ENCODE measurements around the gene MGST2. TPM values are rescaled to one million over a fixed set of nuclear protein-coding genes. Genes with fewer than 3 reads are reported as not detected.
A peak's percentile ranks its signal among the peaks of the same experiment; 100 is the strongest.

The MGST2 gene
- total and polyA plus RNA-seq, 4 donors = 51.7 to 171 (median 60.1) TPM

DNA sequence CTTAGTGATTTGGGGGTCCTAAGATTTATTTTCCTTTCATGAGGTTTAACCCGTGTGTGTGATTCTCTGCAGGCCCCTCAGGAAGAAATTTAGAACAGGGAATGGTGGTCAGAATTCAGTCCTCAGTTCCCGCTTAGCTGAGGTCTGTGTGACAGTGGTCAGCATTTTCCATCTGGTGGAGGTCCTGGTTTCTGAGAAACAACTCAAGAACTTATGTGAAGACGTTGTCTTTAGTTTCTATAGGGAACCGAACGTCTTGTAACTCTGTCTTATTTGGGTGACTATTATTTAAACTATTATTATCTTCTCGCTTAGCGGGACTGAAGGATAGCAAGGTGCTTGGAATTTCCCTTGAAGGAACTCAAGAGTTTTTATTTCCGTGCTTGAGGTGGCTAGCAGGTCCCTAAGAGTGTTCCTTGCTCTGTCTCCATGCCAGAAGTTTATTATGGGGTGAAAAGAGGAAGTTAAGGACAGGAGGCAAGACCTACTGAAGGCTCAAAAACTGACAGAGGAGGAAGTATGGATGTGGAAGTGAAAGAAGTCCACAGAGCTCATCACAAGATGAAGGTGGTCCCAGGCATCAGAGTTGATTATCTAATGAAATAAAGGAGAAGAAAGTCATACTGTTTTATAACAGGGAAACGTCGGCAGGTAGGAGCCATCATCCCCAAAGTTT lies 9.4 kb downstream of the MGST2 start:
- peak; percentile 54 for ATAC-seq (ENCODE audit: insufficient read depth, low FRiP score)
- no peaks in the 10 kb centered on the region for H3K27me3 ChIP-seq (ENCODE audit: control insufficient read depth in 3 of 3, insufficient read depth in 3 of 3, low read length in 2 of 3)
- H3K9ac ChIP-seq (ENCODE audit: insufficient read depth in 1 of 2, low read length in 2 of 2) = no peak overlapping the region
- 58 to 69% methylated on average over 10 of the region's 10 CpGs for WGBS, 2 donors
- peak overlapping the region; percentile 26 to 52 for H3K27ac ChIP-seq (ENCODE audit: low read depth in 1 of 2, low read length in 1 of 2)
- H3K36me3 ChIP-seq (ENCODE audit: control insufficient read depth in 4 of 4, insufficient read depth in 4 of 4, low read length in 4 of 4) = peaks cover 5 to 22% (median 9%) of the 10 kb centered on the region in 4 donors
- DNase-seq = no peak
- H3K4me3 ChIP-seq = no peak overlapping the region
- peaks cover 0 to 10% (median 0%) of the 10 kb centered on the region in 5 donors for H3K4me1 ChIP-seq (ENCODE audit: control insufficient read depth in 5 of 5, insufficient read depth in 5 of 5, low read length in 5 of 5)
- TF ChIP-seq, protein P1, sequence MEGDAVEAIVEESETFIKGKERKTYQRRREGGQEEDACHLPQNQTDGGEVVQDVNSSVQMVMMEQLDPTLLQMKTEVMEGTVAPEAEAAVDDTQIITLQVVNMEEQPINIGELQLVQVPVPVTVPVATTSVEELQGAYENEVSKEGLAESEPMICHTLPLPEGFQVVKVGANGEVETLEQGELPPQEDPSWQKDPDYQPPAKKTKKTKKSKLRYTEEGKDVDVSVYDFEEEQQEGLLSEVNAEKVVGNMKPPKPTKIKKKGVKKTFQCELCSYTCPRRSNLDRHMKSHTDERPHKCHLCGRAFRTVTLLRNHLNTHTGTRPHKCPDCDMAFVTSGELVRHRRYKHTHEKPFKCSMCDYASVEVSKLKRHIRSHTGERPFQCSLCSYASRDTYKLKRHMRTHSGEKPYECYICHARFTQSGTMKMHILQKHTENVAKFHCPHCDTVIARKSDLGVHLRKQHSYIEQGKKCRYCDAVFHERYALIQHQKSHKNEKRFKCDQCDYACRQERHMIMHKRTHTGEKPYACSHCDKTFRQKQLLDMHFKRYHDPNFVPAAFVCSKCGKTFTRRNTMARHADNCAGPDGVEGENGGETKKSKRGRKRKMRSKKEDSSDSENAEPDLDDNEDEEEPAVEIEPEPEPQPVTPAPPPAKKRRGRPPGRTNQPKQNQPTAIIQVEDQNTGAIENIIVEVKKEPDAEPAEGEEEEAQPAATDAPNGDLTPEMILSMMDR (IDR thresholded peaks at IDR 0.05; ENCODE audit: control extremely low read depth, extremely low read depth) = no peak
- no peaks in the 10 kb centered on the region for H3K9me3 ChIP-seq (ENCODE audit: control insufficient read depth in 4 of 4, insufficient read depth in 3 of 4, low read length in 3 of 4)

DNA sequence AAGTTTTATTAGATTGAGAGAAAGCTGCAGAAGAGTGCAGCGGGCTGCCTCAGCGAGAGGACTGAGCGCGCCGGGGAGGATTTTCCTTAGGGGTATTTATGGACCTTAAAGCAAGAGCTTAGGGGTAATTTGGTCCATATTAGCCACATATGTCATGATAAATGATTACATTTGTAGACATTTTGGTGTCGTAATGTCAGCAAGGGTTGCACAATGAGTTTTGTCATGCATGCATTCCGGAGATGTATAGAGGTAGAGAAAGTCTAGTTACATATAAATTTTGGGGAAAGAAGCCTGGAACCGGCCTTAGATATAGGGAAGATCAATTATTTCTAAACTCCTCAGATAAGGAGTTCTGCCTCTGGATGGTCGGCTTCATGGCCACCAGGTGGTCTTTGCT lies 10.0 kb downstream of the MGST2 start:
- no peaks in the 10 kb centered on the region for H3K27me3 ChIP-seq (ENCODE audit: control insufficient read depth in 3 of 3, insufficient read depth in 3 of 3, low read length in 2 of 3)
- ATAC-seq (ENCODE audit: insufficient read depth, low FRiP score) (no peak), DNase-seq (no peak)
- 74 to 85% methylated on average over 9 of the region's 9 CpGs for WGBS, 2 donors
- peaks cover 5 to 22% (median 9%) of the 10 kb centered on the region in 4 donors for H3K36me3 ChIP-seq (ENCODE audit: control insufficient read depth in 4 of 4, insufficient read depth in 4 of 4, low read length in 4 of 4)
- TF ChIP-seq, protein P1 (IDR thresholded peaks at IDR 0.05; ENCODE audit: control extremely low read depth, extremely low read depth) = no peak
- H3K27ac ChIP-seq (ENCODE audit: low read depth in 1 of 2, low read length in 1 of 2) = no peak overlapping the region
- no peaks in the 10 kb centered on the region for H3K9me3 ChIP-seq (ENCODE audit: control insufficient read depth in 4 of 4, insufficient read depth in 3 of 4, low read length in 3 of 4)
- no peak overlapping the region for H3K4me3 ChIP-seq
- H3K9ac ChIP-seq (ENCODE audit: insufficient read depth in 1 of 2, low read length in 2 of 2) = no peak overlapping the region
- peaks cover 0 to 9% (median 0%) of the 10 kb centered on the region in 5 donors for H3K4me1 ChIP-seq (ENCODE audit: control insufficient read depth in 5 of 5, insufficient read depth in 5 of 5, low read length in 5 of 5)

DNA sequence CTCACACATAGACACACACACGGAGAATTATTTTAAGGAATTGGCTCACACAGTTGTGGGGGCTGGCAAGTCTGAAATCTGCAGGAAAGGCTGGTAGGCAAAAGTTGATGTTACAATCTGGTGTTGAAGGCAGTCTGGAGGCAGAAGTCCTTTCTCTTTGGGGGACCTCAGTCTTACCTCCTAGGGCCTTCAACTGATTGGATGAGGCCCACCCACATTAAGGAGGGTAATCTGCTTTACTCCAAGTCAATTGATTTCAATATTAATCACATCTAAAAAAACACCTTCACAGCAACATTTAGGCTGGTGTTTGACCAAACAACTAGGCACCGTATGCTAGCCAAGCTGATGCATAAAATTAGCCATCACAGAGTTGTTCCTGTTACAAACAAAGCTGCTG lies 10.7 kb downstream of the MGST2 start:
- Histone ChIP-seq H3K27ac (ENCODE audit: low read depth in 1 of 2, low read length in 1 of 2) (no peak overlapping the region), H3K36me3 (ENCODE audit: control insufficient read depth in 4 of 4, insufficient read depth in 4 of 4, low read length in 4 of 4) (peaks cover 5 to 22% (median 10%) of the 10 kb centered on the region in 4 donors), H3K4me3 (no peak overlapping the region), H3K4me1 (ENCODE audit: control insufficient read depth in 5 of 5, insufficient read depth in 5 of 5, low read length in 5 of 5) (peaks cover 0 to 9% (median 0%) of the 10 kb centered on the region in 5 donors), H3K9ac (ENCODE audit: insufficient read depth in 1 of 2, low read length in 2 of 2) (no peak overlapping the region), H3K27me3 (ENCODE audit: control insufficient read depth in 3 of 3, insufficient read depth in 3 of 3, low read length in 2 of 3) (no peaks in the 10 kb centered on the region), H3K9me3 (ENCODE audit: control insufficient read depth in 4 of 4, insufficient read depth in 3 of 4, low read length in 3 of 4) (no peaks in the 10 kb centered on the region)
- DNase-seq = no peak
- WGBS, 2 donors = 90 to 93% methylated on average over 2 of the region's 2 CpGs
- TF ChIP-seq, protein P1 (IDR thresholded peaks at IDR 0.05; ENCODE audit: control extremely low read depth, extremely low read depth) = no peak
- no peak for ATAC-seq (ENCODE audit: insufficient read depth, low FRiP score)

All from lung (tissue), 12 donors.